ENCODE measurements around the gene ADARB2.

GRCh38 chr10:1378473-1378872 is 358.9 kb downstream of the ADARB2 start:
- TF ChIP-seq CTCF (IDR thresholded peaks at IDR 0.05; ENCODE audit: poor library complexity) (no peak), EZH2 (IDR thresholded peaks at IDR 0.05; ENCODE audit: borderline replicate concordance) (no peak)

Data from hepatocyte (in vitro differentiated cells).